ENCODE data around the gene ILRUN.
"Not testable (repeated sequence)": the region's sequence is repeated elsewhere in the genome, so short reads cannot be mapped to it uniquely, and the experiment has no call there.

ILRUN gene

GRCh38 chr6:34663371-34663770 is 33.2 kb downstream of the ILRUN start:
- DNase-seq = no peak

DNA sequence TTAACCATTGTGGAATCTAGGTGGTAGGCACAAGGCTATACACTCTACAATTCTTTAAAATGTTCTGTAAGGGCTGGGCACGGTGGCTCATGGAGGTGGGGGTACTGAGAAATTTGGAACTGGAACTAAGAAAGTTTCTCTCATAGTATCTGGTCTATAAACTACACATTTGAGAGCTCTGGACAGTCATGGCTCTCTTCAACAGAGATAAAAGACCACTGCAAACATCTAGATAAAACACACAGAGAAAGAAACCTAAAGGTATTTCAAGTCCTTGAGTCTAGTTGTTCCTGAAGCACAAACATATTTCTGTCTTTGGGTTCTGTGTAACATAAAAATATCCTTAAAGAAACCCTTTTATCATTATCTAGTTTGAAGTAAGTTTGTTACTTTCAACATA is 35.2 kb downstream of the ILRUN start:
- DNase-seq = no peak

GRCh38 chr6:34658605-34659265 is 37.8 kb downstream of the ILRUN start:
- no peak for DNase-seq

- DNase-seq = not testable (repeated sequence)
Observed at GRCh38 chr6:34657979-34658480, 38.5 kb downstream of the ILRUN start.

GRCh38 chr6:34657307-34657978 is 39.1 kb downstream of the ILRUN start:
- no peak for DNase-seq

DNA sequence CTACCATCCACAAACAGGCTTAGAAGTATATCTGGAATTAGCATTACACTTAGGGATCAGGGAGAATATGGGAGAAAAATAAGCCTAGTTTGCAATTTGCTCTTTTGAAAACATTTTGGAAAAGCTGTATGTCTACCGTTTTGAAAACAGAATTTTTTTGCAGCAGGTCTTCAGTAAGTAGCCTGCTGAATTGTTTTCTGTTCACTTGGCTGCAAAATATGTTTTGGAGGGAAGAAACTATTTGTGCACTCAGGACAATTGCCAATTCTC is 39.6 kb downstream of the ILRUN start:
- DNase-seq = no peak

DNA sequence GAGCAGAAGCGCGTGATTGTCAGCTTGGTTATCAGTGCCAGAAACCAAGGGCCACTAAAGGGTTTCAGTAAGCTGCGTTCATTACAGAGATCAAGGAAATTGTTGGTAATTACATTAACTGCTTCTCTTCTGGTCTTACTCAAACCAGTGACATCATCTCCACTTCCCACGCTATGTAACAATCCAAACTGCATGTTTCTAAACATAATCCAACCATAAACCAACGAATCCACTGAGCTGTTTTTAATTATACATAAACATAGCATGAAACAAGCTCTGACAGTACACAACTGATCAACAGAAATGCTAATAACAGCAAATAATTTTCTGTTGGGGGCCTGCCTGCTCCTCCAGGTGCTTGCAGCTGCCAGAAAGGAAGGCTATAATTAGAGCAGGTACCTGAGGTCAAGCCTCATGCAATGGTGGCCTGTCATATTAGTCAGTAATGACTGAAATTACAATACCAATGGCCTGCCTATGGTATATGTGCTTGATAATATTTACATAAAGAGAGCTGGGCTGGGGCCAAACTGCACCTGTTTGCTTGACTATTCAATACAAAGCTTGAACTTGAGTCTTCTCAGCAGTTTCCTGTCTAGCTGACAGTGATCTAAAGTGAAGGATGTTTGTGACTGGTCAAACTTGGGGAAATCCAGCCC is 40.1 kb downstream of the ILRUN start:
- DNase-seq = no peak

DNA sequence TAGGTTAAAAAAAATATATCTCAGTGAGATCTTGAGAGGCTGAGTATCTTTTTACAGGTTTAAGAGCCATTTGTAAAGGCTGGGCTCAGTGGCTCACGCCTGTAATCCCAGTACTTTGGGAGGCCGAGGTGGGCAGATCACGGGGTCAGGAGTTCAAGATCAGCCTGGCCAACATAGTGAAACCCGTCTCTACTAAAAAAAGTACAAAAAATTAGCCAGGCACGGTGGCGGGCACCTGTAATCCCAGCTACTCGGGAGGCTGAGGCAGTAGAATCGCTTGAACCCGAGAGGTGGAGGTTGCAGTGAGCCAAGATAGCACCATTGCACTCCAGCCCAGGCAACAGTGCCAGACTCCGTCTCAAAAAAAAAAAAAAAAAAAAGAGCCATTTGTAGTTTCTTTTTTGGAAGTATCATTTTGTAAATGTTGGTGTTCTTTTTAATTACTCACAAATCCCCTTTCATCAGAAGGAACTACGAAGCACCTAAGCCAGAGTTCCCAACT is 40.6 kb downstream of the ILRUN start:
- not testable (repeated sequence) for DNase-seq

GRCh38 chr6:34654061-34654710 is 42.4 kb downstream of the ILRUN start:
- no peak for DNase-seq

- DNase-seq = no peak
Observed at GRCh38 chr6:34652263-34652662, 44.3 kb downstream of the ILRUN start.

DNA sequence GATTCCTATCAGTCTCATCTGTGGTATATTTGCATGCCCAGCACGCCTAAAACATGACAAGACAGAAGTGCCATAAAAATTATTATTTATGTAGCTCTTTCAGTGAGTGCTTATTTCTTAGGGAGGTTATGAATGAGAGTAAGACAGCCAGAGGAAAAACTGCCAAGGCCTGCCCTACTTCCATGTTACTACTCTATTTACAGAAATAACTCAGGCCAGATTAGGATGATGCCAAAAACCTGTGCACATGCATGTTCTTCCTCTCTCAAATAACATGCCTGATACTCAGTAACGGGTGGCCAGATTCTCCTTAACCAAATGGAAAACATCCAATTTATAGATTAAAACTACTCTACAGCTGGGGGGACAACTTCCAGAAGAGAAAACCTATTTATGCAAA is 45.7 kb downstream of the ILRUN start:
- no peak for DNase-seq

- not testable (repeated sequence) for DNase-seq
Observed at GRCh38 chr6:34650232-34650631, 46.3 kb downstream of the ILRUN start.

DNA sequence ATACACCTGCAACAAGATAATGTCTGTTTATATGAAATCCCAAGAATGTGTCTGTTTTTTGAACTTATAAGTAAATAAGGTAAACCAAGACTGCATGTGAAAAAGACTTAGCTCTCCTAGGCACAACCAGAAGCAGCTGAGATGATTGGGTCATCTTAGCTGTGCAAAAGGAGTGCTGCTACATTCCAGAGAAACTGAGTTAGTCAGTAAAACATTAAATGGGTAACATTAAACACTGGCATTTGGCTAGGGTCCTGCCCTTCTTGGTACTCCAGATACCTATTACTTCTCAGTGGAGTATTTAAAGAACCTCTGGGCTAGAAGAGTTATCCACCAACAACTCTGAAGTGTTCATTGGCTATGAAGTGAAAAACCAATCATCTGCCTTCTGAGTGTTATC is 47.8 kb downstream of the ILRUN start:
- DNase-seq = no peak

All from activated CD4-positive, CD25-positive, alpha-beta regulatory T cell (primary cell).